HepG2 (cell line): ENCODE data around the gene RNF213. TPM values are rescaled to one million over a fixed set of nuclear protein-coding genes. Genes with fewer than 3 reads are reported as not detected.
A peak's percentile ranks its signal among the peaks of the same experiment; 100 is the strongest.

Experiments
- ATAC-seq: fragments of 200-7000 bp; cut with Tn5 transposase; 3 replicates; pipeline ENCODE4 v1.9.1; 2020; ENCODE audit warnings: mild to moderate bottlenecking, moderate library complexity
- BruUV-seq: library from RNA; stranded (reverse); fragments of 400-500 nt; replicated peaks from 2 replicates; lab custom pipeline; 2021; lab: Mats Ljungman, UMichigan
- CTCF ChIA-PET: fragments of 300-600 bp; formaldehyde crosslinking; extraction: SDS; loops from one replicate; lab custom pipeline; 2021; ENCODE audit warnings: low total read pairs, inconsistent platforms, low intra/inter-chr PET ratio; lab: Yijun Ruan, JAX
- POLR2A ChIA-PET: fragments of 350-600 bp; sonication (Branson Sonifier 250); formaldehyde crosslinking; loops from one replicate; lab custom pipeline; 2020; ENCODE audit warnings: antibody characterized with exemption, inconsistent platforms; lab: Yijun Ruan, JAX
- DNase-seq: peaks from one replicate; pipeline ENCODE4 v3.0.0-alpha.2; 2015; ENCODE audit warnings: low spot score
- FAIRE-seq: peaks from 3 replicates; lab custom pipeline; 2011; peaks lifted over from hg19 to GRCh38; lab: Jason Lieb, UNC
- H2AFZ ChIP-seq: one replicate; pipeline ENCODE4 v1.6.1; 2011; ENCODE audit warnings: low read length, inconsistent platforms
- H3K27ac ChIP-seq: fragments of 300-600 bp; 3 replicates; pipeline ENCODE4 v1.8.0; 2011; ENCODE audit warnings: mixed run types, mild to moderate bottlenecking, mixed read lengths, low read length, inconsistent platforms; ENCODE audit not compliant: insufficient read depth; ENCODE audit errors: extremely low read length
- H3K27me3 ChIP-seq, 2 experiments: fragments of 200-600 bp in 1 of 2; 2 replicates in 1 of 2; 3 replicates in 1 of 2; pipeline versions ENCODE4 v1.6.0 to v1.8.0; 2011; ENCODE audit warnings: low read length in 2 of 2, mild to moderate bottlenecking in 2 of 2, moderate library complexity in 2 of 2, inconsistent platforms in 1 of 2; ENCODE audit not compliant: insufficient read depth in 2 of 2, control insufficient read depth in 1 of 2
- H3K36me3 ChIP-seq, 2 experiments: fragments of 200-600 bp in 1 of 2; replicated peaks in 1 of 2; 2 replicates in 1 of 2; 3 replicates in 1 of 2; pipeline versions ENCODE4 v1.5.1 to v1.8.0; 2011; ENCODE audit warnings: low read length in 2 of 2, inconsistent platforms in 1 of 2; ENCODE audit not compliant: insufficient read depth in 2 of 2, control insufficient read depth in 1 of 2
- H3K4me1 ChIP-seq: 2 replicates; pipeline ENCODE4 v1.5.1; 2012; ENCODE audit warnings: low read length, inconsistent platforms; ENCODE audit not compliant: insufficient read depth
- H3K4me2 ChIP-seq: 2 replicates; pipeline ENCODE4 v1.6.0; 2011; ENCODE audit warnings: low read depth, low read length, inconsistent platforms
- H3K4me3 ChIP-seq, 3 experiments: fragments of 200-600 bp in 1 of 3; sonication (generic), shearing (Covaris generic) in 1 of 3; replicated peaks in 1 of 3; 2 replicates each; pipeline ENCODE4 v1.5.1; 2011 to 2016; ENCODE audit warnings: low read length in 3 of 3, inconsistent platforms in 2 of 3, low read depth in 2 of 3, mild to moderate bottlenecking in 2 of 3, control low read depth in 1 of 3, mixed read lengths in 1 of 3; ENCODE audit not compliant: insufficient read depth in 1 of 3
- H3K79me2 ChIP-seq: one replicate; pipeline ENCODE4 v1.6.1; 2011; ENCODE audit warnings: low read length, inconsistent platforms; ENCODE audit not compliant: insufficient read depth
- H3K9ac ChIP-seq: 2 replicates; pipeline ENCODE4 v1.6.0; 2011; ENCODE audit warnings: mild to moderate bottlenecking, low read depth, low read length, inconsistent platforms; ENCODE audit not compliant: insufficient read depth
- H3K9me3 ChIP-seq: 2 replicates; pipeline ENCODE4 v1.5.1; 2012; ENCODE audit warnings: mild to moderate bottlenecking, low read length
- H4K20me1 ChIP-seq: 2 replicates; pipeline ENCODE4 v1.6.0; 2011; ENCODE audit warnings: inconsistent platforms, mild to moderate bottlenecking, low read length, moderate library complexity; ENCODE audit not compliant: insufficient read depth
- BCL3 ChIP-seq: sonication (generic); formaldehyde crosslinking; IDR thresholded peaks from 2 replicates; pipeline ENCODE4 v1.5.1; 2020; ENCODE audit warnings: mild to moderate bottlenecking, missing genetic modification reagents, moderate library complexity
- HNRNPLL ChIP-seq: fragments of 200-400 bp; formaldehyde crosslinking; IDR thresholded peaks from 2 replicates; pipeline ENCODE4 v1.6.1; 2017; ENCODE audit warnings: mild to moderate bottlenecking, low read depth, low read length; ENCODE audit not compliant: poor library complexity, severe bottlenecking
- IKZF1 ChIP-seq: fragments of 450-650 bp; IDR thresholded peaks from 2 replicates; pipeline ENCODE4 v1.7.1; 2016
- ZNF501 ChIP-seq: sonication (generic); formaldehyde crosslinking; IDR thresholded peaks from 2 replicates; pipeline ENCODE4 v1.5.1; 2020; ENCODE audit warnings: mild to moderate bottlenecking, moderate library complexity, missing genetic modification reagents
- ZNF776 ChIP-seq: sonication (generic); formaldehyde crosslinking; IDR thresholded peaks from 2 replicates; pipeline ENCODE4 v1.4.0; 2020; ENCODE audit warnings: mild to moderate bottlenecking, missing genetic modification reagents
- WGBS: methylation state at CpG from one replicate; pipeline ENCODE4 v1.1.6; 2017; ENCODE audit warnings: low lambda C conversion rate; 5-methylcytosine and 5-hydroxymethylcytosine counted together
- in situ Hi-C: cut with HindIII; loops from 2 replicates; pipeline ENCODE4 v1.10.0; 2017; ENCODE audit warnings: low pct_unique_long_range_greater_than_20kb; ENCODE audit not compliant: extremely low pct_ligation_motif_present
- intact Hi-C: fragments of 100-400 bp; cut with micrococcal nuclease; formaldehyde crosslinking; loops from one replicate; pipeline ENCODE4 v1.10.0; 2022; ENCODE audit not compliant: unreplicated experiment
- polyA plus RNA-seq, 8 experiments: library from polyadenylated mRNA; depleted of rRNA in 3 of 8; stranded (reverse) in 7 of 8; unstranded in 1 of 8; fragments of >200 nt; fragmentation: Illumina TruSeq in 4 of 8; extraction: Trizol in 4 of 8; gene quantifications; 2 replicates each; pipeline versions ENCODE4 v1.2.1 to v1.2.3, GENCODE V29; 2011 to 2016; ENCODE audit warnings: low read depth in 4 of 8, missing spikeins in 1 of 8, mixed read lengths in 1 of 8; ENCODE audit not compliant: insufficient read depth in 1 of 8
- total RNA-seq, 5 experiments: library from RNA; depleted of rRNA; stranded (reverse); fragments of >200 nt; fragmentation: Illumina TruSeq; extraction: Trizol; gene quantifications; 2 replicates each; pipeline ENCODE4 v1.2.3, GENCODE V29; 2016; ENCODE audit warnings: low read depth in 1 of 5

The RNF213 gene
- total and polyA plus RNA-seq, 2 of the 13 experiments (the other 11 are each of a cell fraction or from before 2014, with no cell fraction given) = 38.6 to 38.7 TPM

GRCh38 chr17:80424878-80425765, 164.5 kb downstream of the RNF213 start:
- DNase-seq (no peak), FAIRE-seq (no peak), ATAC-seq (0 out of 3 replicates have a peak, but pooled peaks have one; percentile 9)
- no peaks in the 10 kb centered on the region for H3K4me1 ChIP-seq
- no peaks in the 10 kb centered on the region for H3K79me2 ChIP-seq
- H3K4me2 ChIP-seq = no peak overlapping the region
- no peaks in the 10 kb centered on the region for H4K20me1 ChIP-seq
- no peak overlapping the region for H3K4me3 ChIP-seq
- no peaks in the 10 kb centered on the region for H3K27me3 ChIP-seq
- no TSS peak for BruUV-seq
- H3K27ac ChIP-seq = no peak overlapping the region
- H3K9ac ChIP-seq = no peak overlapping the region
- ChIA-PET POLR2A (interaction anchor here (0.5 kb wide), 1 partner anchor 77 kb away, joined by 4 read pairs; no protein-coding TSS in a partner anchor), CTCF (interaction anchor here (0.9 kb wide), 1 partner anchor 150 kb away, joined by 3 read pairs; no protein-coding TSS in a partner anchor)
- H3K36me3 ChIP-seq = 0 out of 5 replicates have a peak, but pooled peaks cover 0 to 2% of the 10 kb centered on the region in 2 experiments
- H3K9me3 ChIP-seq = no peaks in the 10 kb centered on the region
- WGBS = 69% methylated on average over 21 of the region's 27 CpGs
- in situ Hi-C loops = loop anchor here (5.0 kb wide), 3 partner anchors 82 to 557 kb away; no protein-coding TSS in a partner anchor
- TF ChIP-seq HNRNPLL = peak; percentile 9
- no peak for TF ChIP-seq IKZF1
- intact Hi-C loops = loop anchor here (5.0 kb wide), 2 partner anchors 227 to 552 kb away; no protein-coding TSS in a partner anchor
- H2AFZ ChIP-seq = no peak overlapping the region

GRCh38 chr17:80425835-80426426, 165.3 kb downstream of the RNF213 start:
- 0 out of 2 replicates have a peak, but pooled peaks have one; percentile 30 for TF ChIP-seq ZNF776 (CRISPR knock-in tag)
- no peak for TF ChIP-seq ZNF501 (CRISPR knock-in tag)
- TF ChIP-seq BCL3 = peak; percentile 3; the same call in 1 of the 2 replicates
- TF ChIP-seq, all 625 proteins: peak for 2
- CTCF ChIA-PET = interaction anchor here (1.5 to 5.9 kb wide), 3 partner anchors 86 to 224 kb away, joined by 7 to 114 read pairs (median 8); no protein-coding TSS in a partner anchor
- intact Hi-C loops (loop anchor here (5.0 kb wide), 2 partner anchors 226 to 551 kb away; no protein-coding TSS in a partner anchor), in situ Hi-C loops (loop anchor here (5.0 kb wide), 3 partner anchors 81 to 556 kb away; no protein-coding TSS in a partner anchor)
- POLR2A ChIA-PET = interaction anchor here (0.5 kb wide), 1 partner anchor 77 kb away, joined by 4 read pairs; no protein-coding TSS in a partner anchor
- Histone ChIP-seq H3K27me3 (no peaks in the 10 kb centered on the region), H3K4me1 (no peaks in the 10 kb centered on the region), H3K27ac (no peak overlapping the region), H3K4me3 (no peak overlapping the region), H4K20me1 (no peaks in the 10 kb centered on the region), H2AFZ (no peak overlapping the region), H3K4me2 (no peak overlapping the region), H3K79me2 (no peaks in the 10 kb centered on the region), H3K9me3 (no peaks in the 10 kb centered on the region), H3K9ac (no peak overlapping the region), H3K36me3 (no peaks in the 10 kb centered on the region)
- BruUV-seq = no TSS peak
- FAIRE-seq = no peak
- no peak for ATAC-seq
- DNase-seq = no peak
- 57% methylated on average over 8 of the region's 9 CpGs for WGBS
